ENCODE measurements around the gene EXOSC10.
A peak's percentile ranks its signal among the peaks of the same experiment; 100 is the strongest.
"Not testable (repeated sequence)": the region's sequence is repeated elsewhere in the genome, so short reads cannot be mapped to it uniquely, and the experiment has no call there.

EXOSC10 gene

DNA sequence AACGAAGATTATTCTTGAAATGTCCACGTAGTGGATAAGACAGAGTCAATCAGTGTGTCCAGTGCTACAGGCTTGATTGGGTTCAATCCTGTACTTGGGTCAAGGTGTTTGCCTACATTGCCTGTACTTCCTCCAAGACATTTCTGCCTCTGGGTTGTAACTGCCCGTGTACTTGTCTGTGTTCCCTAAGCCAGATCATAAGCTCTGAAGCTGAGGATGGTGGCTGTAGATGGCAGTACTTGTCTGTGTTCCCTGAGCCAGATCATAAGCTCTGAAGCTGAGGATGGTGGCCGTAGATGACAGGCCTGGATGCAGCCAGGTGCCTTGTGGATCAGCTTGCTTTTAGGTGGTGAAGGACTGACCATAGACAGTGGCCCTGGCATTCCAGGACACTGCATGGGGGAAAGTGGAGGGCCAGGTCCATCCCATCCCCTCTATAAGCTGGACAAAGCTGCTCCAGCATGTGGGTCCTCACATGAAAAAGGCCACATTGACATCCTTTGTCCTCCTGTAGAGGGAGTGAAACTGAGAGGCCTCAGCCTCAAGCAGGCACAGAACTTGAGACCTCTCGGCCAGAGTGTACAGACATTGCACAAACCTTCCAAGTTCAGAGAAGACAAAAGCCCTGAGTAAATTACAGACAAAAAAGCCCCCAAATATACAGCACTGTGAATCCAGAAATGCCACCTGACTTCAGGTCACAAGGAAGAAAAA is 37.9 kb downstream of the EXOSC10 start:
- no peak for DNase-seq (ENCODE audit: low spot score)

- peak; percentile 91 for DNase-seq (ENCODE audit: low spot score)
Measured at GRCh38 chr1:11059968-11060830, 39.5 kb downstream of the EXOSC10 start, which contains the start of gene SRM. TSS of gene SRM (minus strand) at chr1:11060018. CDS start at chr1:11059943, 75 bp downstream.

DNA sequence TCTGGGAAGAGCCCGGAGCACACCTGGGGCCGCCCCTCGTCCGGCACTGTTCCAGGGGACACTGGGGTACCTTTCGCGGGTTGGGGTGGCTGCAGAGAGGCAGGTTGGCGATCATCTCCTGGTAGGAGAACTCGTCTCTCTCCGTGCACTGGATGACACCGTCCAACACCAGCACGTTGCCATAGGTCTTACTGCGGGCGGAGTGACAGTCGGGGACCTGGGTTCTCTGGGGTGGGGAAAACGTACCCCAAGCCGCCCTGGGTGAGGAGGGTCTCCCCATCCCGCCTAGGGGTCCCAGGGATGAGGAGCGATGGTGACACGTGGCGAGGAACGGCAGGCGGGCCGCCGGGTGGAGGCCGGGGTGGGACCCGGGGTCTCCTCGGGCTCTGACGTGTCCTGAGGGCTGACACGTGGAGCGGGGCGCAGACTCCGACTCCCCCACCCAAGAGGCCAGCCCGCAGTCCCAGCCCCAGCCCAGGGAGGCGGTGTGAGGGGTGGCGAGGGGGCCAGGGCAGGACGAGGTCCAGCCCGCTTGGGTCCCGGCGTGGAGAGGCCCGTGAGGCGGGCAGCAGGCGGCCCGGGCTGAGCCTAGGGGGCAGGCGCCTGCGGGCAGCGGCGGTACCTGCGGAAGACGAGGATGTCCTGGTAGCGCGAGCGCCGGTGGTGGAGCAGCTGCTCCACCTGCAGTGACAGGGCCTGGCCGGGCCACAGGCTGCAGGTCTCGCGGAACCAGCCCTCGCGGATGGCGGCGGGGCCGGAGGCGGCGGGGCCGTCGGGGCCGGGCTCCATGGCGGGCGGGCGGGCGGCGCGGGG is 40.3 kb downstream of the EXOSC10 start:
- DNase-seq (ENCODE audit: low spot score): no peak

DNA sequence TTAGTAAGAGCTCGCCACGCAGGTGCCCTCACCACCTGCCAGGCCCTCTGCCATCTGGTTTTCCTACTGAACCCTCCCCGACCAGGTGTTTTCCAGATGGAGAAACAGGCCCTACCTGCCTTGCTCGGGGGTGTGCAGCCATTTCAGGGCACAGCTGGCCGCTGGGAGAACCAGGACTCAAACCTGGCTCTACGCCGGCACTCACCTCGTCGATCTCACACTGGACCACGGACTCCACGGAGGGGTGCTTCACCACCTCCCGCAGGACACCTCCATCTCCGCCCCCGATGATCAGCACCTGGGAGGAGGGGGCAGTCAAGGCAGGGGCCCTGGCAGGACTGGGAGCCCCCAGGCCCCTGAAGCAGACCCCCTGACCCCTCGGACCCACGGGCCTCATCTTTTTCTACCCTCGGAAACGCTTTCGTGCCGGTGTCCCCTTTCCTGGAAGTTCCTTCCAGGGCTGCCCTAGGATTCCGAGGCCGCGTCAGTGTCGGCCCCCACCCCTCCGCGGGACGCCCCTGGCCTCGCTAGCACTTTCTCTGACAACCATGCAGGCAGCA is 41.0 kb downstream of the EXOSC10 start:
- DNase-seq (ENCODE audit: low spot score): no peak

- DNase-seq (ENCODE audit: low spot score): no peak
Measured at GRCh38 chr1:11058026-11058425, 41.6 kb downstream of the EXOSC10 start.

- no peak for DNase-seq (ENCODE audit: low spot score)
Measured at GRCh38 chr1:11057477-11057876, 42.2 kb downstream of the EXOSC10 start.

DNA sequence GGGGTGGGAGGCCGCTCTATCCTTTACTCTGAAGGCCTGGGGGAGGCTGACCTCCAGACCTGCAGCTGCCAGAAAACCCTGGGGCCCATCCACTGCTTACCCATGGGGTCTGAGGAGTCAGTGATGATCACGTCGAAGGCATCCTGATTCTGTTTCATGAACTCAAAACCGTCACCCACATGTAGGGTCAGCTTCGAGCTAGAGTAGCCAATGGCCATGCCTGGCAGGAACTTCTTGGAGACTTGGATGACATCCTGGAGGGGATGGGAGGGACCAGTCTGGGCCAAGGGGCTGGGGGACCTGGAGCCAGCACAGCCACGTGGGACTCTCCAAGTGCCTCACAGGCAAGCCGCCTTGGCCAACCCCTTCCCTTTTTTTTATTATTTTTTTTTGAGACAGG is 43.2 kb downstream of the EXOSC10 start:
- DNase-seq (ENCODE audit: low spot score): no peak

DNA sequence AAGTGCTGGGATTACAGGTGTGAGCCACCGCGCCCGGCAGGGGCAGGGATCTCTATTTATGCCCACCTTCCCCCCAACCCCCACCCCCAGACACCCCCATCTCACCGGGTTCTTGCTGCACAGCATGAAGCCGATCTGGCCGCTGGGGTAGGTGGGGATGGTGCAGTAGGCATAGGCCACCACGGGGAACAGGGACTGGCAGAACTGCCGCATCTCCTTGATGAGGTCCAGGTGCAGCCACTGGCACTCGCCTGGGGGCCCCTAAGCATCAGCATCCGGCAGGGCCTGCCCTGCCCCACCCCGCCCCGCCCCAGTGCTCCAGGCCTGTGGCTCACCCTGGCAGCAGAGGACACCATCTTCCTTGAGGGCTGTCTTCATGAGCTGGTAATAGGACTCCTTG is 44.0 kb downstream of the EXOSC10 start:
- no peak for DNase-seq (ENCODE audit: low spot score)

- DNase-seq (ENCODE audit: low spot score): no peak
Measured at GRCh38 chr1:11054666-11055065, 45.0 kb downstream of the EXOSC10 start.

DNA sequence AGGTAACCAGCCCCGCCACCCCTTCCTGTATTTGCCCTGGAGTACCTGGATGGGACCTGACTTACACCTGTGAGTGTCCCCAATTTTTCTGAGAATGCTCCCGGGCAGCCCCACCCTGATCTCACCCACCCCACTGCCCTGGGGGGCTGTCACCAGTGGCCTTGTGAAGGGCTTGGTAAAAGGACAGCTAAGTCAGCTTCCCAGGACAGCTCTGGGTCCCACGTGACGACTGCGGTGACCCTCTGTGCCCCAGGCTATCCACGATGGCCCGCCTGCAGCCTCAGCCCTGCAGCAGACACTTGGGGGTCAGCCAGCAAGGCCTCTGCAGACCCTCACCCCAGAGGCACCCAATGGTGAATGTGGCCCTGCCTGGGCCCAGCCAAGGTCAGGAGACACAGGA is 45.5 kb downstream of the EXOSC10 start:
- no peak for DNase-seq (ENCODE audit: low spot score)

DNA sequence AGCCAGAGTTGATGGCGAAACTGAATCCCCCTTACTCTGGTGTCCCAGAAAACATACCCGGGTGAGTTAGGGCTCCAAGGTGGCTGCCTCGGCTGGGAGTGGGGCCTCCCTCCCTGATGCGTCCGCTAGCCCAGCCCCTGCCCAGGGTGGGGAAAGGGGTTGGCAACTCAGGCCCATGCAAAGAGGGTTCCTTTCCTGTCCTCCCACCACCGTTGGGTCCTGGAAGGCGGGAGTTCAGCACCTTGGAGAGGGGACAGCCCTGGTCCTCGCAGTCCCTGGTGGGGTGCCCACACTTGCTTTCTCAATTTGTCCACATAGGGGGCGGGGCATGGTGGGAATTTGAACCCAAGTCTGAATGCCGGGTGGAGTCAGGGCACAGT is 45.9 kb downstream of the EXOSC10 start:
- DNase-seq (ENCODE audit: low spot score): no peak

- no peak for DNase-seq (ENCODE audit: low spot score)
Measured at GRCh38 chr1:11052839-11053757, 46.6 kb downstream of the EXOSC10 start.

DNA sequence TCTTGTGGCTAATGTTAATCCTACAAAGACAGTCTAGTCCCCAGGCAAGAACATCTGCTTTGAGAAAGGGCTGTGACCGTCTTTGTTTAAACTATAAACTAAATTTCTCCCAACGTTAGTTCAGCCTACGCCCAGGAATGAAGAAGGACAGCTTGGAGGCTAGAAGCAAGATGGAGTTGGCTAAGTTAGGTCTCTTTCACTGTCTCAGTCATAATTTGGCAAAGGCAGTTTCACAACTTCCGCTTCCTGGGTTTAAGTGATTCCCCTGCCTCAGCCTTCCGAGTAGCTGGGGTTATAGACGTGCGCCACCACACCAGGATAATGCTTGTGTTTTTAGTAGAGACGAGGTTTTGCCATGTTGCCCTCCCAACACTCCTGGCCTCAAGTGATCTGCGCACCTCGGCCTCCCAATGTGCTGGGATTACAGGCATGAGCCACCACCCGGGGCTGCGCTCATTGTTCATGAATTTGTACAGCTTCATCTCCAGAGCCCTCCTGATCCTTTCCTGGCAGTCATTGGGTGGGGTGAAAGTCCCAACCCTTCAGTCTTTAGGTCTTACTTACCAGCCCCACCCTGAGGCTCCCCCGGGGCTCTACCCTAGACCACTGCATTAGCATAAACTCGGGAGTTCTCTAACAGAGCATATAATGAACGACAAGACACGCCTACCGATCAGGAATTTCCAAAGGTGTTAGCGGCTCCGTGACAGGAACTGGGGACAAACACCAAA is 47.7 kb downstream of the EXOSC10 start:
- no peak for DNase-seq (ENCODE audit: low spot score)

GRCh38 chr1:11051121-11051520 is 48.5 kb downstream of the EXOSC10 start:
- not testable (repeated sequence) for DNase-seq (ENCODE audit: low spot score)

DNA sequence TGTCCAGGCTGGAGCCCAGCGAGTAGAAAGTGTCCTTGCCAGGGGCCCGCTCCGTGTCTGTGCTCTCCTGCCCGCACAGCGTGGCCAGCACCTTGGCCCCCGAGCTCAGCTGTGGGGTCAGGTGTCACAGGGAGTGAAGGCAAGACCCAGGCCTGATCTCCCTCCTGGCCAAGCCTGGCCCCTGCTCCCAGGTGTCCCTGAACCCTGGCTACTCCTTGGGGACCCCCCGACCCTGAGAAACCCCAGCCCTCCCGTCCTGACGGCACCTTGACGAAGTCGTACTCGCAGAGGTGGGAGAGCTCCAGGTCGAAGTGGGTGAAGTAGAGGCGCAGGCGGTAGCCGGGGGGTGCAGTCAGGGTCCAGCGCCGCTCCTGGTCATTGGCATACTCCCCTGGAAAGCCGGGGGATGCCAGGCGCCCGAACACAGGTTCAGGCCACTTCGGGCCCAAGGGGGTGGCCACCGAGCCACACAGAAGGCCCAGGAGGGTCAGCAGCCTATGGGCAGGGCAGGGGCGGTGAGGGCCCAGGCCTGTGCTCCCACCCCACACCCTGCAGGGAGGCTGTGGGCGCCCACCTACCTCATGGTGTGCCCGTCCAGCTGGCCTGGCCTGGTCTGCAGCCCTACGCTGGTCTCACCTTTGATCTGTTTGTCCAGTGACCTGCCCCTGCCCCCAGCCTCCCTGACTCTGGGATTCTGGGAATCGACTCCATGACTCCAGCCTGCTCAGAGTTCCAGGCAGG is 52.9 kb downstream of the EXOSC10 start, which contains the start of gene MASP2:
Gene MASP2 (minus strand): TSS at position 615 of the 741 bp plus-strand sequence. CDS start 32 bp downstream, at position 583.
- DNase-seq (ENCODE audit: low spot score): no peak

- no peak for DNase-seq (ENCODE audit: low spot score)
Measured at GRCh38 chr1:11046270-11046566, 53.5 kb downstream of the EXOSC10 start.

DNA sequence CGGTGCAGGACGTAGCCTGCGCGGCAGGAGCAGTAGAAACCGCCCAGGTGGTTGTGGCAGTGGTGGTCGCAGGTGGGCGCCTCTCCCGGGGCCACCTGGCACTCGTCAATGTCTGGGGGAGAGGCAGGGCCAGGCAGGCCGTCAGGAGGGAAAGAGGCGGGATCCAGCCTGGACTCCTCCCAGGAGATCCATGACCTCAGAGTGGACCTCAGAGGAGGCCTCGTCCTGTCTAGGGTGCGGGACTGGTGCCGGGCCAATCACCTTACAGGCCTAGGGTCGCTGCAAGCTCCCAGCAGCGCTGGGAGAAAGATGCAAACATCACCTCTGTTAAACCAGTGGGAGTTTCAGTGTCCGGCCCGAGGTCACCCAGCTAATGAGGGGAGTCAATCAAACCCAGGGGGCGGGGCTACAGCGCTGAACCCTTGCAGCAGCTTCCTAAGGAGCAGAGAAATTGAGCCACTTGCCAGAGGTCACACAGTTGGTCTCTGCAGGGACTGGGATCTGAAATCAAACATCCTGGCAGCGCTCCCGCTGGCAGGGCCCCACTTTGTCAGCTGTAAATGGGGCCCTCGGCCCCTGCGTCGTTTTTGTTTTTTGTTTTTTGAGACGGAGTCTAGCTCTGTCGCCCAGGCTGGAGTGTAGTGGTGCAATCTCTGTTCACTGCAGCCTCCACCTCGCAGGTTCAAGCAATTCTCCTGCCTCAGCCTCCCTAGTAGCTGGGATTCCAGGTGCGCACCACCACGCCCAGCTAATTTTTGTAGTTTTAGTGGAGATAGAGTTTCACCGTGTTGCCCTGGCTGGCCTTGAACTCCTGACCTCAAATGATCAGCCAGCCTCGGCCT is 54.0 kb downstream of the EXOSC10 start:
- no peak for DNase-seq (ENCODE audit: low spot score)

- no peak for DNase-seq (ENCODE audit: low spot score)
Measured at GRCh38 chr1:11044849-11045427, 54.7 kb downstream of the EXOSC10 start.

All from hematopoietic multipotent progenitor cell treated with erythropoietin and hydrocortisone succinate and interleukin-3 and kit ligand, for 15 days (in vitro differentiated cells).